Right lobe of liver (tissue), 4 donors: ENCODE measurements around the gene EIF4H.

ENCODE experiments used
- CTCF ChIP-seq, 4 donors: fragments of 200-600 bp in 3 of 4; fragments of 450-650 bp in 1 of 4; IDR thresholded peaks; one replicate each; pipeline versions ENCODE4 v1.5.1 to v1.8.0; 2016 to 2022; ENCODE audit warnings: antibody characterized with exemption in 4 of 4, mild to moderate bottlenecking in 2 of 4
- POLR2A ChIP-seq: fragments of 450-650 bp; IDR thresholded peaks from one replicate; pipeline ENCODE4 v1.6.1; 2017; ENCODE audit warnings: antibody characterized with exemption, mild to moderate bottlenecking
- donor health status: DM: no; HTN: no; CAD: no.
- donor health status: DM: no; HTN: no; CAD: no.
- donor health status: DM: no; HTN: yes; CAD: no.

DNA sequence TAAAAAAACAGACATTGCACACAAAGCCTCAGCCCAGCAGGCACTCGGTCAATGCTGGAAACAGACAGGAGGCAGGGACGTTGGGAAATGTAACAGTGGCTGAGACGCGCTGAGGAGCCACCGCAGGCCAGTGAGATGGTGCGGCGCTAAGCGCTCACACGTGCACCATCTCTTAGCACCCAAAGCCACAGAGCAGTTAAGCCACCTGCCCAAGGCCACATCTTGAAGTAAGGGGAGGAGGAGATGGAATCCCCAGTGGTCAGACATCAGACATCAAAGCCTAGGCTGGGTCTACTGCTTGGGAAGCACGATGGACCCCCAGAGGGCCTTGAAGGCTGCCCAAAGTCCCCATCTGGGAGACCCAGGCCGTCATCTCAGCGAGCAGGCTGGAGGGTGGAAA, 51.2 kb downstream of the EIF4H start:
- TF ChIP-seq POLR2A (no peak), CTCF (IDR thresholded peaks at IDR 0.05) (no peak)
